ENCODE data around the gene OR5K2.

The OR5K2 gene

DNA sequence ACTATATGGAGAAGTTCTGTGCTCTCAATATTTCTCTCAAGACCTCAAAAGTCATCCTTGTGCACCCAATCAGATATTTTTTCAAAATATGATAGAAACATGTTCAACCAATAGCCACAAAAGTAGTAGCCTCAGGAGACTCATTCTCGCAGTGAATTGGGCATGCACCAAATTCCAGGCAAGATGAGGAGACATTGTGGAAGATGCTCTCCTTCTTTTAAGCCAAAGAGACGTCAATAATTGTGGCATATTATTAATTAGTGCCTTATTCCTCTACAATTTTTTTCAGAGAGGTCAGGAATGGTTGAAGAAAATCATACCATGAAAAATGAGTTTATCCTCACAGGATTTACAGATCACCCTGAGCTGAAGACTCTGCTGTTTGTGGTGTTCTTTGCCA is at the start of gene OR5K2:
Gene OR5K2 (plus strand): TSS at position 301 of the 400 bp plus-strand sequence. CDS start 0 bp downstream, at position 301.
- no peak for DNase-seq

DNA sequence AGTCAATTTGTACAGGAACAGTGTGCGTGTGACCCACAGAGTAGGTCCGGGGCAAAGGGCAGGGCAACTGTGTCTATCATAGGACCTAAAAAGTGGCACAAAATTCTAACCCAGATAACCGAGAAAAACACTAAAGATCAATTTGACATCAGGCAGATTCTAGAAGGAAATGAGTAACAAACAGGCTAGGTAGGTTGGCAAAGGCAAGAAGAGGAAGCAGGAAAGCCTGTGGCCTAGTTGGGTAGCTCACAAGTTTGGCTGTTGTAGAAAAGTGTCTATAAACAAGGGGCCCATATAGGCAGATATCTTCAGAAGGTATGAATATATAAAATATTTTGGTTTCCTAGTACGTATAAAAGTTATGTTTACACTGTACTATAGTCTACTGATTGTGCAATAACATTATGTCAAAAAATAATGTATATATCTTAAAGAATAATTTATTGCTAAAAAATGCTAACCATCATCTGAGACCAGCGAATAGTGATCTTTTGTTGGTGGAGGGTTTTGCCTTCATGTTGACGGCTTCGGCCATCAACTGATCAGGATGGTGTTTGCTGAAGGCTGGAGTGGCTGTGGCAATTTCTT is 47.8 kb upstream of the OR5K2 start:
- peak; percentile 0 for DNase-seq

DNA sequence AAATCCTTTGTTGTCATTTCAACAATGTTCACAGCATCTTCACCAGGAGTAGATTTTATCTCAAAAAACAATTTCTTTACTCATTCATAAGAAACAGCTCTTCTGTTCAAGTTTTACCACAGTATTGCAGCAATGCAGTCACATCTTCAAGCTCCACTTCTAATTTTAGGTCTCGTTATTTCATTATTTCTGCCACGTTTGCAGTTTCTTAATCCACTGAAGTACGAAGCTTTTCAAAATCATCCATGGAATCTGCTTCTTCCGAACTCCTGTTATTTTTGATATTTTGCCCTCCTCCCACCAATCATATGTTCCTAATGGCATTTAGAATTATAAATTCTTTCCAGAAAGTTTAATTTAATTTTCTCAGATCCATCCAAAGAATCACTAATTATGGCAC is 47.1 kb upstream of the OR5K2 start:
- DNase-seq, result no peak

DNA sequence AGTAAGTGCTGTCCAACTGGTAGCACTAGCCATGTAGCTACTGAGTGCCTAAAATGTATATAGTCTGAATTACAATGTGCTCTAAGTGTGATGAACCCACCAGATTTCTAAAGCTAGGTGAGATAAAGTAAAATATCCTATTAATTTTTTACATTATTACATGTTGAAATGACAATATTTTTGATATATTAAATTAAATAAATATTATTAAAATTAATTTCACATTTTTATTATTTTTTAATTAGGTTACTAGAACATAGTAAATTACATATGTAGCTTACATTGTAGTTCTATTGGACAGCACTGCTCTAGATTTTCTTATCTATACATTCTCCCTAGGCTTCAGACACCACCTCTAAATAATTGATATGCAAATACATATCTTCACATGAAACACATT is 43.7 kb upstream of the OR5K2 start:
- DNase-seq, result no peak

DNA sequence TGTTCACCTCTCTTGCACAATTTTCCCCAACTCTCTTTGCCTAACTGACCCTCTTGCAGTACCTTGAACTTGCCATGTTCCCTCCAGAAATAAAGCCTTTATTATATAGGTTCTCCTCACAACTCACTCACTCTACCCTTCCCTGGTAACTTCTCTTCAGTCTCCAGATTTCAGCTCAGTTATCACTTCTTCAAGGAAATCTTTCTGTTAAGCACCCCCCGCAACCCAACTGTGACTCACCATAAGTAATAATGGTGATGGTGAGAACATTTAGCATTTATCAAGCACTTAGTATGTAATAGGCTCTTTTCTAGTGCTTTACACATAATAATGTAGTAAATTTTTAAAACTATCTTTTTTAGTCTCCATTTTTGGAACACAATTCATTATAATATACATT is 42.6 kb upstream of the OR5K2 start:
- peak; percentile 2 for DNase-seq

DNA sequence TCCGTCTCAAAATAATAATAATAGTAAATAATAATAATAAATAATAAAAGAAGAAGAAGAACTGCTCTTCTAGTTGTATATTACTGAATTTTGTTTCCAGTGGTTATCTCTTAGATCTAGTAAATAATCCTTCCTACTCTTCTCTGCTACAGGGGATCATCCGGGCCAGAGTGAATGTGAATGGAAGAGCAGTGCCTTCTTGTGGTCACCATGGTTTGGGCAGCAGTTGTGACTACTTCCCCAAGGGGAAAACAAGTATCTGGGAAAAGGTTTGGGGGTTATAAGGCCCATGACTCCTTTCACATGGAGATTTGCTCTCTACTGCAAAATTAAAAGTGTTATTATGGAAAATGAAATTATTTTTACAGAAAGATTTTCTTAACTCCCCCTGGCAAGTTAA is 39.9 kb upstream of the OR5K2 start:
- no peak for DNase-seq

DNA sequence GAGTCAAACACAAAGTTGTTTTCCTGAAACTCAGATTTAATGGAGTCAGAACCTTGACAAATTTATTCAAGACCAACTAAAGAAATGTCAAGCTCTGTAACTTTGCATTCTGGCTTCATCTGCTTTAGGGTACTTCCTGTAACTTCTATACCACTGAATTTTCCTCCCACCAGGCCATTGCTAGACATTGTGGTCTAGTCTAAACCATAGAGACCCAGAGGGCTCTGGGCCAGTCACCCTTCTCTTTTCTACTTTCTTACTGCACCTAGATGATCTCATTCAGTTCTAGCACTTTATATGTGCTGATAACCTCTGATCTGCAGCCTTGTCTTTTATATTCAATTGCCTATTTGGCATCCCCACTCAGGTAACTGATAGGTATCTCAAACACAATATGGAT is 37.3 kb upstream of the OR5K2 start:
- no peak for DNase-seq

DNA sequence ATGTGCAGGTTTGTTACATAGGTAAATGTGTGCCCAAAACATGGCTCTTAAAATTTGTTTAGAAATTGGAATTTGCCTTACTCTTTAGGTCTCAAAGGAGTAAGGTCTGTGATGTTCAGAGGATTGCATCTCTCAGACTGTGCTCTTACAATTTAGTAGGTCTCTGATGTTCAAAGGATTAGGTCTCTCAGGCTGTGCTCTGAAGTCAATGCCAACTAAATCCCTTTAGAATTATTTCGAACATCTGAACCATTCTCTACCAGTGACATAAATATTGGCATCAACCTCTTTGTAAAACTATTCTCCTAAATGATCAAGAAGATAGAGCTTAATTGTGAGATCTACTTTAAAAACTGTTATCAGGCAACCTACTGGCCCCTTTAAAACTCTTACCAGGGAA is 34.6 kb upstream of the OR5K2 start, which contains the start of gene OR5K1:
Gene OR5K1 (plus strand): TSS at position 301 of the 400 bp plus-strand sequence. CDS start 6,376 bp downstream, outside the sequence.
- DNase-seq, result no peak

DNA sequence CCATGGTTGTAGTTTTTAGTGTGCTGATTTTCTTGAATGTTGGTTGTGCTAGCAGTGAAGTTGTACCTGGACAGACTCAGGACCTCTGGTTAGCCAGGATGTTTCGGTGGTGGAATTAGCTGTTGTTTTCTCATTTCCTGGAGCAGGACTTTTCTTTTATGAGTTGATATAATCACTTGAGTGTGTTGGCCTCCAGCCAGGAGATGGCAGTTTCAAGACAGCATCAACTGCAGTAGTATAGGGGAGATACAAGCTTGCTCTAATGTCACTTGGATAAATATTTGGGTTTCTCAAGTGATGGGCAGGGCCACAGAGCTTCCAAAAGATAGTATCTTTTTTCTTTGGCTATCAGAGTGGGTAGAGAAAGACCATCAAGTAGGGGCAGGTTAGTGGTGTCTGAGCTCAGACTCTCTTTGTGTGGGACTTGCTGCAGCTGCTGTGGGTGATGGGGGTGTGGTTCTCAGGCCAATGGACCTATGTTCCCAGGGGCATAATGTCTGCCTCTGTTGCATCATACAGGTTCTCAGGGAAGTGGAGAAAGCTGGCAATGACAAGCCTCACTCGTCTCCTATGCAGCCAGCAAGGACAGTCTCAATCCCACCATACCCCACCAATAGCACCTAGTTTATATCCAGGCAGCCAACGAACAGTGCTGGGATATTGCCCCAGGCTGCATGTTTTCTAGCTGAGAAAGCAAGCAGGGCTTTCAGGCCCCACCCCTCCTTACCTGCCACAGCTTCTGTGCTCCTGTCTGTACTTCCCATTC is 14.6 kb upstream of the OR5K2 start:
- no peak for DNase-seq

DNA sequence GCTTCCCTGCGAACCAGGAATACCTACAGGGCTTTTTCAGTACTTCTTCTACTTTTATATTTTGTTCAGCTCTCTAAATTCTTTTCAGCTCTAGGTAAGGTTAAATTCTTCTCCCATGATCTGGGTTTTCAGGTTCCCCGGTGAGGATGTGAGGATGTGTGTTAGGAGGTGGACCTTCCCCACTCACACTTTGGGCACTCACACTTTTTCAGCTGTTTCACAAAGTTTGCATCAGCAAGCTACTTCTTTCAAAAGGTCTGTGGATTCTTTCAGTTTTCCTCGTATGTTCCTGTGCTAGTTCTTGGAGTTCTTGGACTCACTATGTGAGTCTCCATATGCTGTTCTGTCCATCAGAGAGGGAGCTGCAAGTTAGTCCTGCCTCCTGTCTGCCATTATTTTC is 13.9 kb upstream of the OR5K2 start:
- DNase-seq, result no peak

DNA sequence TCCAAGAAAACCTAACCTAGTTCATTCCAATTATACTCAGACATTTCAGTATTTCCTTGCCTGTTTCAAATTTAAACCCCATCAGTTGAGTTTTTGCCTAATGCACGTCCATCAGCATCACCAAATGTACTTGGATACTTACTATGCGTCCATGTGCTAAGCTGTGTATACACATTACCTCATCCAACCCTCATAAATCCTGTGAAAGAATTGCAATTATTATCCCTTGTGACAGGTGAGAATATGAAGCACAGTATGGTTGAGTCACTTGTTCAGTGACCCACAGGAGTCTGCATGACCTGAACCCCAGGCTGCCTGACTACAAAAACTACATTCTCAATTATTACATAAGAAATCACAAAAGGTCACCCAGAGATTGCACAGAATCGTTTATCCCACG is 2.5 kb downstream of the OR5K2 start:
- DNase-seq, result no peak

DNA sequence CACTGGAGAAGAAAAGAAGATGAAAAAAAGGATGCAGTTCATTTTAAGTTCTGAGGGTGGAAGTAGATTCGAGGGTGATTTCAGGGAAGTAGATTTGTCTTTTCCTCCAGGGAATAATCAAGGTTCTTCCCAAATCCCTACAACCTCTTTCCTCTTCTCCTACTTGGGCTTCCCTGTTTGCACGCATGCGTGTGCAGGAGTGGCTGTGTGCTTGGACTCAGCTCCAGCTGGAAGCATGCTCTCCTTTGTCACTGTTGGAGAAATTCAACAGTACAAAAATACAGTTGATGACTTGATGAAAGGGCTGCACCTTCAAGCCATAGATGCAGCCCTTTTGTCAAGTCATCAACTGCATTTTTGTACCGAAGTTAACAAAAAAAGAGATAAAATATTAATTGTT is 3.8 kb downstream of the OR5K2 start:
- no peak for DNase-seq

DNA sequence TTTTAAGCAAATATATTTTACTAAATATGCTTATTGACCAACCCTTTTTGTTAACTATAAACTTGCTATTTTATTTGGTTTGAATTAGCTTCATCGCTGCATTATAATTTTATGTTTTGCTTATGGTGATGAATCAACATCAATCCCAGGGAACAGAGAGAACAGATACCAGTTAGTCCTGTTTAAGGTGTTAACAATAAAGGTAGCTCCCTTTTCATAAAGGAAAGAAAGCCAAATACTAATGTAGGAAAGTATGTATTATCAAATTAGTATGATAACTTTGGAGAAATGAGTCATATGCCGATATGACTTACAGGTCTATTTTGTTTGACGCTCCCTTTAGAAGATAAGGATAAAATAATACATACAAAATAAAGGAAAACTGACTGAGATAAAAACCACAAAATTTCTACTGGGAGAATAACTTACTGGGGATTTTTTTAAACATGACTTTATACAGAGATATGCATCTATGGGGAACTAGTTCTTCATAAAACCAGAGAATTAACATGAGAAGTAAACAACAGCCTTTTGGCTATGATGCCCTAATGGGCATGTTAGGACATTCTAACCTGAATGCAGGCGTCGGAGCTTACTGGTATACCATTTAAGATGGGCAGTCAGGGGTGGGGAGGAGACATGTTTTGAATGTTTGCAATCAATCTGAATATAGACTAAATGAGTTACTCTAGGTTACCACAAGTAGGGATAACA is 4.5 kb downstream of the OR5K2 start:
- no peak for DNase-seq

DNA sequence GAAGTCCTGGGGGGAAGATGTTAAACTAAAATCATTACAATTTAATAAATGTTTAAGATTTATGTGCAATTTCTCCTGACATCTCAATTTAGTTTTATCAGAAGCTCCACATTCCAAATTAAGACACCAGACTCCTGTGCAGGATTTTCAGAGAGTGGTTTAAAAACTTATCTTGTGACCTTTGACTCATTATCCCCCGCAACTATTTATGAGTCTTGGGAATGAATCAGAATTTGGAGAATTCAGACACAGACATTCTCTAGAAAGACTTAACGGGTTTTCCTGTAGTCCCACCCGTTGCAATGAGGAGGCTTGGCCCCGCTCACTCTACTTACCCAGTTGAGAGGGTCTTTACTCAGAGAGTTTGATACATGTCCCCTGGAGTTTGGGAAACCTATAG is 7.1 kb downstream of the OR5K2 start:
- DNase-seq, result no peak

DNA sequence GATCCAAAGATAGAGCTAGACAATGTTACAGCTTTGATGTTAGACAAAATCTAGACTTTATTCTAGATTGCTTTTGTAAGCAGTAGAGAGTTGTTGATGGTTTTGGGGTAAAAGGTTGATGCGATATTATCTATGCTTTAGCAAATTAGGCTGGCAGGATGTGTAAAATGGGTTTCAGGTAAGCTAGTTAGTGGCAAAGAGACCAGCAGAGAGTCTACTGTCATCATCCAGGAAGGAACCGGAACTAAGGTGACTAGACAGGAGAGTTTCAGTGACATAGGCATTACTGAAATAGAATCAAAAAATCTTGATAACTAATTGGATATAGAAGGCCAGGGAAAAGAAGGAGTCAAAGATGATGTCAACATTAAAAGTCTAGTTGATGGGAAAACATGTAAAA is 11.1 kb downstream of the OR5K2 start:
- no peak for DNase-seq

DNA sequence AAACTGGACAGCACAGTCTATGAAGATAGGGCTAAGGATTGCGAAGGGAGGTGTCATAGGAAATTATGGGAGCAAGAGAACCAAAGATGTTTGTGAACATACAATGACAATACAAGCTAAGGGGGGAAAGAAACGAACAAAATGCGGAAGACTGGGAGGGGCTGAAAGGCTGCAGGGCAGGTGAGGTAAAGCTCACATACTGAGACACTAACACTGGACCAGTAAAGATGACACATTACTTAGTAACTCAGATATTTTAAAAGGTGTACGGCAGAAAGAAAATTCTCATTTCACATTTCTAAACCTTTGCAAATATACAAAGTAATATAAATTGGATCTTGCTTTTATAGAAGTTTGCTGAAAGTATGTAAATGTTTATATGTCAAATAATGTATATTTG is 15.1 kb downstream of the OR5K2 start:
- no peak for DNase-seq

DNA sequence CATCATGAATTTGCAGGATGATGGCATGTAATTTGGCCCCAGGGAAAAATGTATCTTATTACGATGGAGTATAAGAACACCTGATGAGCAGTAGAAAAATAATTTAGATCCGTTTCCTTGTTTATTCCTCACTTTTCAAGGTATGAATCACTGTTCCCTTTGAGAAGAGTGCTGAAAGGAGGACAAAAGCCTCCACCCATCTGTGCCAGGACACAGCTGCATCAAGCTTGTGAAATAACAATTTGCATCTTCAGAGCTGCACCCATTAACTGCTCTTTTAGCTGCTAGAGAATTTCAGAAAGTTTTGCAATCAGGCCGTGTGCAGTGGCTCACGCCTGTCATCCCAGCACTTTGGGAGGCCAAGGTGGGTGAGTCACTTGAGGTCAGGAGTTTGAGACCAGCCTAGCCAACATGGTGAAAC is 15.6 kb downstream of the OR5K2 start:
- DNase-seq, result peak; percentile 35

DNA sequence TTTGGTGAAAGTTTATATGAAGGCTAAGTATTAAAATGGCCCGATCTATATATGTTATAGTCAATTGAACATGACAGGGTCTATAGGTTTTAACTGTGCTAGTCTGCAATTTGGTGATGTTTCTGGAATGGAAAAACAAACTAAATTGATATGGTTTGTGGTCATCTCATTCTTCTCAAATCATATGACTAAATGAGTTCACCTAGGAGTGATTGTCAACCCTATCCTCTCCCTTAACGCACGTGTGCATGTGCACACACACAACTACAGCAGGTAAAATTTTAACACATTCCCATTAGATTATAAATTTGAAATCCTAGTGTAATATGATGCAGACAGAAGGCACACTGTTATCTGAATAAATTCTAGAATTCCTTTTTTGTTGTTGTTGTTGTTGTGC is 16.3 kb downstream of the OR5K2 start:
- no peak for DNase-seq

DNA sequence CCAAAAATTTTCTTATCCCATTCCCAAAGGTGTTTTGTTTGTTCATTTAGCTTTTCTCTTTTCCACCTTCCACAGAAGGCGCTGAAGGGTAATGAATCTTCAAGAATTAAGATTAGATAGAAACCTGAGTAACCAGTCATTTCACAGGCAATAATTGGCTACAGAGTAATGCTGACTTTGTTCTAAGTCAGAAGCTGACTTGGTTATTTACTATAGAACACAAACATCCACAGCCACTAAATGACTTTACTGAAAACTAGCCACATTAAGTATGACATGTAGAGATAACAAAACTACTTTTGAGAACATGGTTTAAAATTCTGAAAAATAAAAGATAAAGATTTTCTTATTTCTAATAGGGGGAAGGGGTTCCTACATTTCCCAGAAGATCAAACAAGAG is 17.5 kb downstream of the OR5K2 start:
- DNase-seq, result no peak

DNA sequence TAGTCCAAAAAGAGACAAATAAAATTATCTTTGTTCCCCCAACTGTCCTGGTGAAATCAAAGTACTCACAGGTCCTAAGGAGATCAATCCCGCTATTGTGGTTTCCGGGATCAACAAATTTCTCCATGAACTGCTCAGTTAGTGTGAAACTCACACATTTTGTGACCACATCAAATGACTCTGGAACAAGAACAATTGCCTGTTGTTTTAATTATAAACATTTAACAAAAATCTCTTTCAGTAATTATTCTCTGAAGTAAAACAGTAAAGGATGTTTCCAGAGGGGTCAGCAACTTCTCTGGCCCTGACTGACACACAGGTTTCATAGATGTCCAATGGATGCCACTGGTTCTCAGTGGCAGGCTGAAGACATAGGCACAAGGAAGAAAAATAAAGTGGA is 21.3 kb downstream of the OR5K2 start:
- no peak for DNase-seq

DNA sequence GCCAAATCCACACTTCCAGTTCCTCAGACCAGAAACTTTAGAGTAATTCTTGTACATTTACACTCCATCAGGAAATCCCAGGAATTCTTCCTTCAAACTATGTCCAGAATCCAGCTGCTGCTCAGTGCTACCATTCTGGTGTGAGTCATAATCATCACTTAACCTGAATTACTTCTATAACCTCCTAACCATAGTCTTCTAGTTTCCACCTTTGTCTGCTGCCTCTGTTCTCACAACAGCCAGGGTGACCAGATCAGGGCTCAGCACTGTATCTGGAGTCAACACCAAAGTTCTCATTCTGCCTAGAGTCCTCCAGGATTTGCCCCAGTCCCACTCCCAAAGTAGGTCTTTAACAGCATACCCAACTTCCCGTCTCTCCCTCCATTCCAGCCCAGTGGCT is 21.9 kb downstream of the OR5K2 start:
- no peak for DNase-seq

DNA sequence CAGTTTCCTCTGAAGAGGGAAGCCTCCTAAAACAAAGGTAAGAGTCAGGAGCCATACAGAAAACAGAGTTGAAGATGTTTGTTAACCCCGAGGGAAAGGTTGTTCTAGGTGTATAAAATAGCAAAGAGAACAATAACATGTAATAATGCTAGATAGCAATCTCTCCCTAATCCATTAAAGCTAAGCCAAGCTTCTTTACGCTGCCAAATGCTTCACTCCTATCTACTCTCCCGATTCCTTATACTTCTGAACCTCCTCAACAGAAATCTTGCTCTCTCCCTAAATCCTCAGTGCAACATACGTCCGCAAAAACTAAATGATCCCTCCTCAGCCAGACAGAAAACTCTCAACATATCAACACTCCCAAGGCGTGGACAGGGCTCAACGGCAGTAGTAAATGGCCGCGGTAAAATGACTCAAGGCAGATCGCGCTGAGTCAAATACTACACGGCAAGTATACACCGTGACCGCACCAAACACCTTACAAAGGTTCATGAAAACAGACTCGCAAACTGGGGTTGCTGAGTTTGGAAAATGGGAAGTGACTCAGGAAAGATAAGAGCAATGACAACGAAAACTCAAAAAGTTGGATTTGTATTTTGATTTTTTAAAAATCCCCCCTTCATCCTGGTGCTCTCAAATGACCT is 24.5 kb downstream of the OR5K2 start:
- DNase-seq, result peak; percentile 42

DNA sequence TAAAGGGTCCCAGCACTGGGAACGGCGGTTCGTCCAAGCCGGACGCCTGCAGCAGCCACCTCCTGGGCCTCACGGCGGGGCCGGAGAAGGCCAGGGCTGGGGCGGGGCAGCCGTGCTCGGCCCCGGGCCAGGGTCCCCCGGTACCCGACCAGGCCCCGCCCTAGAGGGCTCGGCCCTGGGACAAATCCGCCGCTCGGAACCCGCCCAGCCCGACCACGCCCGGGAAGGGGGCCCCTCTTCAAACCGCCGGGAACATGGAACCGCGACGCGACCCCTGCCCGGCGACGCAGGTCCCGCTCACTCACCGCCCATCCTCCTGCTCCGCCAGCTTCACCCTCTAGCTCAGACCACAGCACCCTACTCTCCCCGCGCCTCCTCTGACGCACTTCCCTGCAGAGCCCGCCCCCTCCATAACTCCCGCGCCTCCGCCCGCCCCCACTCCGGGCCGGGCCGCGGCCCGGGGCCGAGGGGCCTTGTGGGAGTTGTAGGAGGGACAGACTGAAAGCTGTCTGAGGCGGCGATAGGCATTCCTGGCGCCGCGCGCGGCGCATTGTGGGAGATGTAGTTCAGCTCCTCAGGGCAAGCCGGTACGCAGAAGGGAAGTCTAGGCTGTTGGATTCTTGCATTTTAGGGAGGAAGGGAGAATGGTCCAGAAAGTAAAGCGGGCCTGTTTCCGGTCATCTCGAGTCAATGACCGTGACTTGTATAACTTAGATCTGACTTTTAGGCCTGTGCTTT is 25.2 kb downstream of the OR5K2 start, which contains the start of gene CLDND1:
Gene CLDND1 (minus strand): TSS at position 359 of the 738 bp plus-strand sequence. CDS start 1,478 bp downstream, outside the sequence.
- peak; percentile 97 for DNase-seq
